Glomerular visceral epithelial cell (primary cell): Measurements from ENCODE around the gene BIVM.

Experiments used
- DNase-seq: peaks from one replicate; pipeline ENCODE4 v3.0.0-alpha.2; 2016; ENCODE audit errors: extremely low spot score

BIVM gene

DNA sequence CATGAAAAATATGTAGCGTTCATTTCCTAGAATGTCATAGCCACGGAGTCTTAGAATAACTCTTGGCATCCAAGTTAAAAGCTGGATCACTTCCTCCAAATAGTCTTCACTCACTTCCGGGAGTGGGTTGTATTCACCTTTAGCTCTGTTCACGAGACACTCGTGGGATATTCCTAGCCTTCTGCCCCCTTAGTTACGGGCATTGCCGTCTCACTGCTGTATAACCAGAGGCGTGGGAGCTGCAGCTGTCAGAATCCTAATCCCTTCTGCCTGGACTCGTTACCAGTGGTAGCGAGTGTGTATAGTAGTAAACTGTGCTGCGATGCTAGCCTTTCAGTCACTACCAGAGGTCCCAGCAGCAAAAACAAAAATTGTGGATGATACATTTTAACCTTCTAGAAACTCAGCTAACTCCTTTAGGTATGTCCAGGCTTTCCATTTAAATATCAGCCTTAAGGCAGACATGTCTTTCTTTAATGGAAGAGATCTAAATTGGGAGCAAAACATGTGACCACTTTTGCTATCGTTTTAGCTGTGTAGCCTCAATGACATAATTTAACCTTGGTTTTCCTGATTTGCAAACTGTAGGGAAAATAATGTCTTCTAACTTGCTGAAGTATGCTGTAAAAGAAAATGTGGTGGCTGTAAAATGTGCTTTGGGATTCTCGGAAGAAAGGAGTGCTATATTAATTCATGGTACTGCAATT is 81.0 kb downstream of the BIVM start:
- DNase-seq, result no peak

DNA sequence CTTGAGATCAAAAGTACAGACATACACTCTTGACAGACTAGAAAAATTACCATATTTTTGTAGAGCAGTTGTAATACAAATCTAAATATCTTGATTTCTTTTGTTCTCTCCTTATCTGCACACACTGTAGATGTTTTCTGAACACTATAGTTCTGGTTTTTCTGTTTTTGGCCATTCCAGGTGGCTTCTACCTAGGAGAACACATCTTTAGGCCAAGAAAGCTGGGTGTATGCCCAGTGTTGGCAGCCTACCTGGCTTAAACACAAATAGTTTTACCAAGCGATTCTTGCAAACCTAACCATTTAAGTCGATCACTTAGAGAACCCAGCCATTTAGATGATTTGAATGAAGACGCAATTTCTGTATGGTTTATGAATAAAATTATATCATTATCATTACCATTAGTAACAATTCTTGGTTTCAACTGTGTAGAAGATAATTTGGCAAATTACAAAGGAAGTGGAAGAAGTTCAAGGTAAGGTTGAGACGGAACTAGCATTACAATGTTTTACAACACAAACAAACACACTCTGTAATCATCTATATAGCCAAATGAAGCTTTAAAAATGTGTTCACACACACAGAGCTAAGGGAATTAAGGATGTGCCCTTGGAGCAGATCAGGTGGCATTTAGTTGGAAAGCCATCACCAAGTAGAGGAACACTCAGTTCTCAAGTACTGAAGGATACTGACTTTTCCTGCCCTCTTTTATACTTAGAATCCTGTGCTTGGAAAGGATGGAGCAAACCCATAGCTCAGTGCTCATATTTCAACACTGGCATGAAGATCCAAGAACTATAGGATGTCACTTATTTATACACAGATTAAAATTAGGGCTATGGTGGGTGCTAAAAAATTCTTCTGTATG is 83.1 kb downstream of the BIVM start:
- DNase-seq, result no peak
